ENCODE measurements around the gene EPN2. TPM values are rescaled to one million over a fixed set of nuclear protein-coding genes. Genes with fewer than 3 reads are reported as not detected.

Gene EPN2
- total RNA-seq, 2 experiments from 2014 or later: 20.1 to 20.4 TPM

- Histone ChIP-seq H4K20me1 (ENCODE audit: insufficient read depth, low read length) (no peaks in the 10 kb centered on the region), H3K9me3 (ENCODE audit: low read length) (no peaks in the 10 kb centered on the region), H3K4me2 (ENCODE audit: low read length) (no peak overlapping the region), H3K36me3 (ENCODE audit: insufficient read depth, low read length) (no peaks in the 10 kb centered on the region), H3K27ac (ENCODE audit: low read depth, low read length, poor library complexity, severe bottlenecking) (no peak overlapping the region), H3K79me2 (ENCODE audit: insufficient read depth, low read depth, low read length) (peaks cover 7% of the 10 kb centered on the region; the same call in 1 of the 2 replicates), H3K9me2 (ENCODE audit: insufficient read depth, low read length) (no peaks in the 10 kb centered on the region), H3K4me1 (ENCODE audit: insufficient read depth, low read length, poor library complexity, severe bottlenecking) (peaks cover 37% of the 10 kb centered on the region), H2AFZ (ENCODE audit: low read length) (no peak overlapping the region), H3K4me3 (ENCODE audit: low read depth, low read length, poor library complexity, severe bottlenecking) (no peak overlapping the region)
- POLR2A ChIA-PET: no interaction called here
- intact Hi-C loops (cut with micrococcal nuclease; ENCODE audit: unreplicated experiment): loop anchor here (10.0 kb wide), 1 partner anchor 272 kb away; the partner anchor contains the start of gene ALDH3A2
- no peak for DNase-seq (ENCODE audit: low spot score)
- CTCF ChIA-PET (ENCODE audit: unreplicated experiment): no interaction called here
- no peak for TF ChIP-seq EZH2phosphoT487 (IDR thresholded peaks at IDR 0.05; ENCODE audit: borderline replicate concordance, low read depth, low read length)
- no TSS peak for BruUV-seq (replicated peaks)
These were observed 135.3 kb downstream of the EPN2 start for GRCh38 chr17:19372439-19372838.

DNA sequence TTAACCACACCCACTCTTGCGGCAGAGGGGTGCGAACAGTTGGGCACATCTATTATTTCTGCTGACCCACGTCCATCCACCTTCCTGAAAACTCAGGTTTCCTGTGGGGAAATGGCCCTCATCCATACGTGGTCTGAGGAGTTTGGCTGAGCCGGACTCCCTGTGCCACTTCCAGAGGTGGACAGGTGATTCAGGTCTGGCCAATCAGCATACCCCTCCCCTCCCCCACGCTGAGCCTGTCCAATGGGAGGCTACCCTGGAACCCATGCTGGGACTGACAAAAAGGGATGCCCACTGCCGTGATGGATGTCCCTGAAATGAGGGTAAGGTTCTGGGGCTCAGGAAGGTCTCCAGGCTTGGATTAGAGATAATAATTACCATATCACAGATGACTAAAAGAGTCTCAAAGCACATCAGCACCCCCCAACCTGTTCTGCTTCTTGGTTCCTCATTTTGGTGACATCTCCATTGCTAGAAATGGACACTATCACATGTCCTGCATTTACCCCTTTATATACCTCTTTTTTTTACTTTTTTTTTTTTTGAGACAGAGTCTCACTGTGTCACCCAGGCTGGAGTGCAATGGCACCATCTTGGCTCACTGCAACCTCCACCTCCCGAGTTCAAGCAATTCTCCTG lies 135.8 kb downstream of the EPN2 start:
- no TSS peak for BruUV-seq (replicated peaks)
- intact Hi-C loops (cut with micrococcal nuclease; ENCODE audit: unreplicated experiment): loop anchor here (10.0 kb wide), 1 partner anchor 272 kb away; the partner anchor contains the start of gene ALDH3A2
- no peak overlapping the region for H3K27ac ChIP-seq (ENCODE audit: low read depth, low read length, poor library complexity, severe bottlenecking)
- peaks cover 7% of the 10 kb centered on the region; the same call in 1 of the 2 replicates for H3K79me2 ChIP-seq (ENCODE audit: insufficient read depth, low read depth, low read length)
- no peaks in the 10 kb centered on the region for H3K36me3 ChIP-seq (ENCODE audit: insufficient read depth, low read length)
- no peaks in the 10 kb centered on the region for H3K9me3 ChIP-seq (ENCODE audit: low read length)
- no peak overlapping the region for H3K4me2 ChIP-seq (ENCODE audit: low read length)
- no peak for DNase-seq (ENCODE audit: low spot score)
- H3K9me2 ChIP-seq (ENCODE audit: insufficient read depth, low read length): no peaks in the 10 kb centered on the region
- no peaks in the 10 kb centered on the region for H4K20me1 ChIP-seq (ENCODE audit: insufficient read depth, low read length)
- ChIA-PET CTCF (ENCODE audit: unreplicated experiment) (no interaction called here), POLR2A (no interaction called here)
- no peak overlapping the region for H2AFZ ChIP-seq (ENCODE audit: low read length)
- H3K4me1 ChIP-seq (ENCODE audit: insufficient read depth, low read length, poor library complexity, severe bottlenecking): peaks cover 37% of the 10 kb centered on the region
- TF ChIP-seq CTCF (conservative IDR thresholded peaks at IDR 0.05; ENCODE audit: low read length) (no peak), EZH2phosphoT487 (IDR thresholded peaks at IDR 0.05; ENCODE audit: borderline replicate concordance, low read depth, low read length) (no peak)
- H3K4me3 ChIP-seq (ENCODE audit: low read depth, low read length, poor library complexity, severe bottlenecking): no peak overlapping the region

DNA sequence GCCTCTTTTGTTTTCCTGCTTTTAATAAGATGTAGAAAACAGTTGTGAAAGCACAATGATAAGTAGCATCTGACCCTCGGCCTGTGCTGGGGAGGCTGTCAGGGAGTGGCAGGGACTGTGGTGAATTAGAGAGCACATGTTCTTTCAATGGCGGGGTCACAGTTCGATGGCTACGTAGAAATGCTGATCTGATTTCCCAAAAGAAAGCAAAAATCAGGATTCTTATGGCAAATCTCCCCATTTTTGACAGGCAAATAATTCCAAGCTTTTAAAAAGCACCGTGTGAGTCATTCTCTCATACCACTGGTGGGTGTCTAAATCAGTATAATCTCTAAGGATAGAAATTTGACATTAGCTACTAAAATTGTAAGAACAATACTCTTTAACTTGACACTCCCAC lies 137.0 kb downstream of the EPN2 start:
- H3K9me3 ChIP-seq (ENCODE audit: low read length): no peaks in the 10 kb centered on the region
- H3K79me2 ChIP-seq (ENCODE audit: insufficient read depth, low read depth, low read length): peaks cover 7% of the 10 kb centered on the region; the same call in 1 of the 2 replicates
- no peak overlapping the region for H3K27ac ChIP-seq (ENCODE audit: low read depth, low read length, poor library complexity, severe bottlenecking)
- intact Hi-C loops (cut with micrococcal nuclease; ENCODE audit: unreplicated experiment): loop anchor here (10.0 kb wide), 1 partner anchor 271 kb away; the partner anchor contains the start of gene ALDH3A2
- no TSS peak for BruUV-seq (replicated peaks)
- H3K36me3 ChIP-seq (ENCODE audit: insufficient read depth, low read length): no peaks in the 10 kb centered on the region
- no peak overlapping the region for H3K4me3 ChIP-seq (ENCODE audit: low read depth, low read length, poor library complexity, severe bottlenecking)
- no peak for TF ChIP-seq CTCF (conservative IDR thresholded peaks at IDR 0.05; ENCODE audit: low read length)
- TF ChIP-seq EZH2phosphoT487 (IDR thresholded peaks at IDR 0.05; ENCODE audit: borderline replicate concordance, low read depth, low read length): no peak
- H4K20me1 ChIP-seq (ENCODE audit: insufficient read depth, low read length): no peaks in the 10 kb centered on the region
- H3K9me2 ChIP-seq (ENCODE audit: insufficient read depth, low read length): no peaks in the 10 kb centered on the region
- CTCF ChIA-PET (ENCODE audit: unreplicated experiment): no interaction called here
- H2AFZ ChIP-seq (ENCODE audit: low read length): no peak overlapping the region
- H3K4me2 ChIP-seq (ENCODE audit: low read length): no peak overlapping the region
- no peak for DNase-seq (ENCODE audit: low spot score)
- peaks cover 42% of the 10 kb centered on the region for H3K4me1 ChIP-seq (ENCODE audit: insufficient read depth, low read length, poor library complexity, severe bottlenecking)
- POLR2A ChIA-PET: interaction anchor here (0.6 kb wide), 1 partner anchor 9 kb away, joined by 3 read pairs; no protein-coding TSS in a partner anchor

Data from OCI-LY7 (cell line).